ENCODE measurements around the gene ZFP36L2.

- TF ChIP-seq CTCF (IDR thresholded peaks at IDR 0.05) (no peak), POLR2A (IDR thresholded peaks at IDR 0.05) (no peak)
These were observed 25.4 kb downstream of the ZFP36L2 start for GRCh38 chr2:43201016-43201415.

Measured in tibial nerve (tissue), 3 donors.